Colonic mucosa (tissue), 4 donors: Measurements from ENCODE around the gene PANX1. TPM values are rescaled to one million over a fixed set of nuclear protein-coding genes. Genes with fewer than 3 reads are reported as not detected.

Experiments
- DNase-seq: peaks from one replicate; pipeline ENCODE4 v3.0.0-alpha.2; 2020
- H3K27ac ChIP-seq: fragments of 200-600 bp; one replicate; pipeline ENCODE4 v1.8.0; 2021
- H3K27me3 ChIP-seq: fragments of 200-600 bp; one replicate; pipeline ENCODE4 v1.8.0; 2021
- H3K36me3 ChIP-seq: fragments of 200-600 bp; one replicate; pipeline ENCODE4 v1.8.0; 2021
- H3K4me1 ChIP-seq: fragments of 200-600 bp; one replicate; pipeline ENCODE4 v1.8.0; 2021; ENCODE audit warnings: mild to moderate bottlenecking
- H3K4me3 ChIP-seq: fragments of 200-600 bp; one replicate; pipeline ENCODE4 v1.8.0; 2021
- H3K9ac ChIP-seq, 2 donors: one replicate each; pipeline ENCODE4 v1.7.0; 2013; ENCODE audit warnings: control low read depth in 2 of 2, low read depth in 2 of 2, low read length in 2 of 2
- H3K9me3 ChIP-seq: fragments of 200-600 bp; one replicate; pipeline ENCODE4 v1.8.0; 2021
- intact Hi-C: fragments of 100-400 bp; cut with DNase I; formaldehyde crosslinking; loops from one replicate; pipeline ENCODE4 v1.14.1; 2022
- total RNA-seq, 2 donors: library from RNA; stranded (reverse); fragmentation: NEBNext Ultra II Directional in 1 of 2; extraction: Animal tissue kit (Norgen Biotek cat#: 25700) in 1 of 2; gene quantifications; one replicate each; pipeline ENCODE4 v1.2.1, GENCODE V29; 2021
- TF ChIP-seq, protein P1 (sequence below): fragments of 200-600 bp; IDR thresholded peaks from one replicate; pipeline ENCODE4 v1.8.0; 2022; ENCODE audit warnings: antibody characterized with exemption, mild to moderate bottlenecking
- donor health status: healthy.
- donor health status: DM: no; HTN: no; CAD: no.
- donor health status: DM: no; HTN: no; CAD: no.

Gene PANX1
- total RNA-seq, 2 donors from 2014 or later = 7.8 to 11.1 TPM

DNA sequence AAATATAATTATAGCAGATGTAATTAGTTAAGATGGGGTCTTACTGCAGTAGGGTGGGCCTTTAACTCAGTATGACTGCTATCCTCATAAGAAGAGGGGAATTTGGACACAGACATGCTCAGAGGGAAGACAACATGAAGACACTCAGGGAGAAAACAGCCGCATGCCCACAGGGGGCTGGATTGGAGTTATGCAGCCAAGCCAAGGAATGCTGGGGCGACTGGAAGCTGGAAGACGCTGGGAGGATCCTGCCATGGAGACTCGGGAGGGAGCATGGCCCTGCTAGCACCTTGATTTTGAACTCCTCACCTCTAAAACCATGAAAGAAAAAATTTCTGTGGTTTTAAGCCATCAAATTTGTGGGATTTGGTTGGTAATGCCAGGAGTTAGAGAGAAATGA, 40.9 kb downstream of the PANX1 start:
- intact Hi-C loops = no loop called here
- Histone ChIP-seq H3K27me3 (no peaks in the 10 kb centered on the region), H3K9me3 (no peaks in the 10 kb centered on the region), H3K27ac (no peak overlapping the region), H3K36me3 (no peaks in the 10 kb centered on the region), H3K4me1 (no peaks in the 10 kb centered on the region), H3K4me3 (no peak overlapping the region), H3K9ac (no peak overlapping the region)
- no peak for DNase-seq
- TF ChIP-seq, protein P1, sequence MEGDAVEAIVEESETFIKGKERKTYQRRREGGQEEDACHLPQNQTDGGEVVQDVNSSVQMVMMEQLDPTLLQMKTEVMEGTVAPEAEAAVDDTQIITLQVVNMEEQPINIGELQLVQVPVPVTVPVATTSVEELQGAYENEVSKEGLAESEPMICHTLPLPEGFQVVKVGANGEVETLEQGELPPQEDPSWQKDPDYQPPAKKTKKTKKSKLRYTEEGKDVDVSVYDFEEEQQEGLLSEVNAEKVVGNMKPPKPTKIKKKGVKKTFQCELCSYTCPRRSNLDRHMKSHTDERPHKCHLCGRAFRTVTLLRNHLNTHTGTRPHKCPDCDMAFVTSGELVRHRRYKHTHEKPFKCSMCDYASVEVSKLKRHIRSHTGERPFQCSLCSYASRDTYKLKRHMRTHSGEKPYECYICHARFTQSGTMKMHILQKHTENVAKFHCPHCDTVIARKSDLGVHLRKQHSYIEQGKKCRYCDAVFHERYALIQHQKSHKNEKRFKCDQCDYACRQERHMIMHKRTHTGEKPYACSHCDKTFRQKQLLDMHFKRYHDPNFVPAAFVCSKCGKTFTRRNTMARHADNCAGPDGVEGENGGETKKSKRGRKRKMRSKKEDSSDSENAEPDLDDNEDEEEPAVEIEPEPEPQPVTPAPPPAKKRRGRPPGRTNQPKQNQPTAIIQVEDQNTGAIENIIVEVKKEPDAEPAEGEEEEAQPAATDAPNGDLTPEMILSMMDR = no peak

- H3K36me3 ChIP-seq = no peaks in the 10 kb centered on the region
- intact Hi-C loops = loop anchor here (5.0 to 10.0 kb wide), 2 partner anchors 247 to 325 kb away; partner anchors contain the start of genes ANKRD49 and MRE11
- no peaks in the 10 kb centered on the region for H3K27me3 ChIP-seq
- DNase-seq = no peak
- no peaks in the 10 kb centered on the region for H3K9me3 ChIP-seq
- no peak overlapping the region for H3K27ac ChIP-seq
- TF ChIP-seq, protein P1 = no peak
- H3K4me1 ChIP-seq = no peaks in the 10 kb centered on the region
- H3K4me3 ChIP-seq = no peak overlapping the region
- no peak overlapping the region for H3K9ac ChIP-seq
Observed at GRCh38 chr11:94169930-94170545, 41.4 kb downstream of the PANX1 start.

- TF ChIP-seq, protein P1 = no peak
- no peak overlapping the region for H3K9ac ChIP-seq
- intact Hi-C loops = loop anchor here (5.0 to 10.0 kb wide), 2 partner anchors 246 to 324 kb away; partner anchors contain the start of genes ANKRD49 and MRE11
- H3K9me3 ChIP-seq = no peaks in the 10 kb centered on the region
- no peaks in the 10 kb centered on the region for H3K36me3 ChIP-seq
- no peaks in the 10 kb centered on the region for H3K4me1 ChIP-seq
- H3K4me3 ChIP-seq = no peak overlapping the region
- H3K27ac ChIP-seq = no peak overlapping the region
- H3K27me3 ChIP-seq = no peaks in the 10 kb centered on the region
- no peak for DNase-seq
Observed at GRCh38 chr11:94170953-94171352, 42.3 kb downstream of the PANX1 start.

DNA sequence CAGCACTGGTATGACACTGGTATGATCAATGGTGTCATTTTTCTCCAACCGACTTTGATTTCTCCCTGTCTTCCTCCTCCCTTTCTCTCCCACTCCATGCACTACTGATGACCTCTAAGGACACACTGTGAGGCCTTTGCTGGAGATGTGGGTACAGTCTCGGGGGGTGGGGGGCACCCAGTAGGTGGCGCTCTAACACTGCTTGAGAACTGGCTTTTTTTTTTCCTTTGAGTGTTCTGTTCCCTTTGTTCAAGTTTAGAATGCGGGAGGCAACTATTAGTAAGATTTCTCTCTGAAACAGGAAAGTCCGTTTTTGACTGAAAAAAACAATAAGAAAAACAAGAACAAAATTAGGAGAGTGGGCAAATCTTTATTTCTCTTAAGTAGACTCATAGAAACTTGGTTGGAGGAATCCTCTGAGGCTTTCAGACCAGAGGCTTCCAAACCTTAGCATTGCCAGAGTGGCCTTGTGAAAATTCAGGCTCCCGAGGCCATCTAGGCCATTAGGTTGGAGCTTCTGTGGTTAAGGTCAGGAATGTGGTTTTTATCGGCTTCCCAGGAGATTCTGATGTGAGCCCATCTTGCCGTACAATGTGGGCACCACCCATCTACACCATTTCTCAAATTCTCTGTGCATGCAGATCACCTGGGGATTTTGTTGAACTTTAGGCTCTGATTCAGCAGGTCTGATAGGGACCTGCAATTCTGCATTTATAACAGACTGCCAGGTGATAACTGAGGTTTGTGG, 43.2 kb downstream of the PANX1 start:
- Histone ChIP-seq H3K9ac (no peak overlapping the region), H3K36me3 (no peaks in the 10 kb centered on the region), H3K4me1 (no peaks in the 10 kb centered on the region), H3K27ac (no peak overlapping the region), H3K4me3 (no peak overlapping the region), H3K9me3 (no peaks in the 10 kb centered on the region), H3K27me3 (no peaks in the 10 kb centered on the region)
- intact Hi-C loops = loop anchor here (5.0 to 10.0 kb wide), 2 partner anchors 245 to 323 kb away; partner anchors contain the start of genes ANKRD49 and MRE11
- DNase-seq = peak; percentile 41
- TF ChIP-seq, protein P1 = peak; percentile 73

- H3K9ac ChIP-seq = no peak overlapping the region
- intact Hi-C loops = loop anchor here (10.0 kb wide), 1 partner anchor 319 kb away; the partner anchor contains the start of genes ANKRD49 and MRE11
Observed at GRCh38 chr11:94175535-94175934, 46.9 kb downstream of the PANX1 start.

More at GRCh38 chr11:94175535-94175934, 46.9 kb downstream of the PANX1 start:
- Histone ChIP-seq H3K27ac (no peak overlapping the region), H3K36me3 (peaks cover 4% of the 10 kb centered on the region), H3K9me3 (no peaks in the 10 kb centered on the region), H3K4me3 (no peak overlapping the region), H3K4me1 (no peaks in the 10 kb centered on the region), H3K27me3 (no peaks in the 10 kb centered on the region)
- TF ChIP-seq, protein P1 = no peak
- no peak for DNase-seq
